ENCODE data around the gene C10orf67. TPM values are rescaled to one million over a fixed set of nuclear protein-coding genes. Genes with fewer than 3 reads are reported as not detected.
"Not testable (repeated sequence)": the region's sequence is repeated elsewhere in the genome, so short reads cannot be mapped to it uniquely, and the experiment has no call there.

The C10orf67 gene
- total RNA-seq, 1 experiment from 2014 or later: not detected

GRCh38 chr10:23331567-23332301, 12.9 kb downstream of the C10orf67 start:
- in situ Hi-C loops (cut with HindIII; ENCODE audit: low sequenced_read_pairs): no loop called here

DNA sequence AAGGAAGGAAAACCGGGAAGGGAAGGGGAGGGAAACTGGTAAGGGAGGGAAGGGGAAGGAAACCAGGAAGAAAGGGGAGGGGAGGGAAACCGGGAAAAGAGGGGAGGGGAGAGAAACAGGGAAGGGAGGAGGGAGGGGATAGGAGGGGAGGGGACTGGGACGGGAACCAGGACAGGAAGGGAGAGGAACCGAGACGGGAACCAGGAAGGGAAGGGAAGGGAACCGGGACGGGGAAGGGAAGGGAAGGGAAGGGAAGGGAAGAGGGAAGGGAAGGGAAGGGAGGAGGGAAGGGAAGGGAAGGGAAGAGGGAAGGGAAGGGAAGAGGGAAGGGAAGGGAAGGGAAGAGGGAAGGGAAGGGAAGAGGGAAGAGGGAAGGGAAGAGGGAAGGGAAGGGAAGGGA, 13.6 kb downstream of the C10orf67 start:
- no peak for DNase-seq (ENCODE audit: low spot score)
- in situ Hi-C loops (cut with HindIII; ENCODE audit: low sequenced_read_pairs): no loop called here

More at GRCh38 chr10:23331567-23332301, 12.9 kb downstream of the C10orf67 start:
- DNase-seq (ENCODE audit: low spot score): no peak

GRCh38 chr10:23326544-23327307, 17.9 kb downstream of the C10orf67 start:
- DNase-seq (ENCODE audit: low spot score): no peak
- in situ Hi-C loops (cut with HindIII; ENCODE audit: low sequenced_read_pairs): no loop called here

DNA sequence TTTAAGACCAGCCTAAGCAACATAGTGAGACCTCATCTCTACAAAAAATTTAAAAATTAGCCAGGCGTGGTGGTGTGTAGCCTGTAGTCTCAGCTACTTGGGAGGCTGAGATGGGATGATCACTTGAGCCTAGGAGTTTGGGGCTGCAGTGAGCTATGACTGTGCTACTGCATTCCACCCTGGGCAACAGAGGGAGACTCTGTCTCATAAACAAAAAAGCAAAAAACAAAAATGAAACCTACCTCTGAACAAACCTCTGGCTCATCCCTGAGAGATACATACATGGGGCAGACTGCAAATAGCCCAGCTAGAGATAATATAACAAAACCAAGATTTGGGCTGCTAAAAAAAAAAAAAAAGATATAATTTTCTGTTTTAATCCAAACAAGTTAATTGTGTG, 19.5 kb downstream of the C10orf67 start:
- in situ Hi-C loops (cut with HindIII; ENCODE audit: low sequenced_read_pairs): no loop called here
- no peak for DNase-seq (ENCODE audit: low spot score)

GRCh38 chr10:23324351-23324750, 20.2 kb downstream of the C10orf67 start:
- in situ Hi-C loops (cut with HindIII; ENCODE audit: low sequenced_read_pairs): no loop called here
- DNase-seq (ENCODE audit: low spot score): no peak

GRCh38 chr10:23322082-23322481, 22.5 kb downstream of the C10orf67 start:
- DNase-seq (ENCODE audit: low spot score): no peak
- in situ Hi-C loops (cut with HindIII; ENCODE audit: low sequenced_read_pairs): no loop called here

DNA sequence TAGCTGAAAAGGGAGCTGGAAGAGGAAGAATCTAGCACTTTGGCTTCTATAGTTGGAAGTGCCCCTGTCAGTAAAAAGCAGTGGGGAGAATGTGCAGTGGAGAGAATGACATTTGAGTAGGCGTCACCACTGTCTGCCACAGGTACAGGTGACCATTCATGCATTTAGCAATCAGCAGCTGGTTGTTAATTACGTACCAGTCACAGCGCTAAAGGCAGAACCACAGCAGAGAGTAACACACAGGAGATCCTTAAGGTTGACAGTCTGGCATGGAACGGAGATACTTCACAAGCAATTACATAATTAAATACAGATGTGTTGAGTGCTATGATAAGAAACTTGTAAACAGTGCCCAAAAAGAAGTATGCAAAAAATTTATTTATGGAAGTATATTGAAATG, 24.8 kb downstream of the C10orf67 start:
- in situ Hi-C loops (cut with HindIII; ENCODE audit: low sequenced_read_pairs): no loop called here
- DNase-seq (ENCODE audit: low spot score): no peak

- DNase-seq (ENCODE audit: low spot score): no peak
- in situ Hi-C loops (cut with HindIII; ENCODE audit: low sequenced_read_pairs): no loop called here
These were observed 26.2 kb downstream of the C10orf67 start for GRCh38 chr10:23318359-23318758.

- DNase-seq (ENCODE audit: low spot score): no peak
- in situ Hi-C loops (cut with HindIII; ENCODE audit: low sequenced_read_pairs): no loop called here
These were observed 27.2 kb downstream of the C10orf67 start for GRCh38 chr10:23317416-23317815.

- in situ Hi-C loops (cut with HindIII; ENCODE audit: low sequenced_read_pairs): no loop called here
These were observed 28.2 kb downstream of the C10orf67 start for GRCh38 chr10:23316406-23316805.

GRCh38 chr10:23315966-23316365, 28.6 kb downstream of the C10orf67 start:
- DNase-seq (ENCODE audit: low spot score): no peak
- in situ Hi-C loops (cut with HindIII; ENCODE audit: low sequenced_read_pairs): no loop called here

More at GRCh38 chr10:23316406-23316805, 28.2 kb downstream of the C10orf67 start:
- DNase-seq (ENCODE audit: low spot score): no peak

GRCh38 chr10:23314835-23315239, 29.8 kb downstream of the C10orf67 start:
- in situ Hi-C loops (cut with HindIII; ENCODE audit: low sequenced_read_pairs): no loop called here
- peak; percentile 71 for DNase-seq (ENCODE audit: low spot score)

DNA sequence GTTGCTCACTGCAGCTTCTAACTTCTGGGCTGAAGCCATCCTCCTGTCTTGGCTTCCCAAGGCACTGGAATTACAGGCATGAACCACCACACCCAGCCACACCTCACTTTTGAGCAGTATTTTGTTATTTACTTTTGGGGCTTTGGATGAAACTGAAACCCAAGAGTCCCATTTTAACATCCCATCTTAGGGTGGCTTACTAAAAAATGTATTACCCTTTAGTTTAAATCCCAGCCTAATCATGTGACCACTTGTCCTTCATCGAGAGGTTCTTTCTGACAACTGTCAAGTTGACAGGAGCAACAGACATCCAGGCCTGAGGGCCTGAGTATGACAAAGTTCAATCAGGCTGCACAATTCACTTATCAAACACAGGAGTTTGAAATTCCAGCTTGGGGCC, 33.6 kb downstream of the C10orf67 start:
- no peak for DNase-seq (ENCODE audit: low spot score)
- in situ Hi-C loops (cut with HindIII; ENCODE audit: low sequenced_read_pairs): no loop called here

- peak; percentile 64 for DNase-seq (ENCODE audit: low spot score)
- in situ Hi-C loops (cut with HindIII; ENCODE audit: low sequenced_read_pairs): no loop called here
These were observed 34.2 kb downstream of the C10orf67 start for GRCh38 chr10:23310404-23310803.

- in situ Hi-C loops (cut with HindIII; ENCODE audit: low sequenced_read_pairs); DNase-seq (ENCODE audit: low spot score): not testable (repeated sequence)
These were observed 44.6 kb downstream of the C10orf67 start for GRCh38 chr10:23299961-23300360.

DNA sequence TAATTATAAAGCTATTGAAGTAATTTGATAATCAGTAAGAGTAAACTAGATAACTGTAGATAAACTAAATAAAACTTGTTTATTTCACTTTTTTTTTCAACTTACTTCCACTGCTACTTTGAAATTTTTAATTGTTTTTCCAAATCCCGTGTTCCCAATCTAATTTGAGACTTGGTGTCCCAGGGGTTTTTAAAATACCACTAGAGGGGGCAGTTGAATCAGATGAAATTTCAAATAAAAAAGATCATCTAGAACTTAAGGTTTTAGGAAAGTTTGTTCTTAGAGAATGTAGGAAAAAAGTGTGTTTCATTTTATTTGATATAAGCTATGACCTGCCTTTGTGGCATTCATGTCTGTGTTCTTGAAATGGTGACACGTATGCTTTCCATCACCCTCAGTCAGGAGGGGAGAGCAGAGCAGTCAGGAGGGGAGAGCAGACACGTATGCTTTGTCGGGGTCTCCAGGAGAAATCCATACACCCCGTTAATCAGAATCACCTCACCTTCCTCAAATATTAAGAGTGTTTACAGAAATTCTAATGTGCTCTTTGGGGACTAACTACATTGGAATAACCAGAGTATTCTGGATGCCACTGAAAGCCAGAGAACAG, 49.9 kb downstream of the C10orf67 start:
- peak; percentile 5 for DNase-seq (ENCODE audit: low spot score)
- in situ Hi-C loops (cut with HindIII; ENCODE audit: low sequenced_read_pairs): no loop called here

GRCh38 chr10:23293973-23294590, 50.5 kb downstream of the C10orf67 start:
- in situ Hi-C loops (cut with HindIII; ENCODE audit: low sequenced_read_pairs): no loop called here
- DNase-seq (ENCODE audit: low spot score): no peak

DNA sequence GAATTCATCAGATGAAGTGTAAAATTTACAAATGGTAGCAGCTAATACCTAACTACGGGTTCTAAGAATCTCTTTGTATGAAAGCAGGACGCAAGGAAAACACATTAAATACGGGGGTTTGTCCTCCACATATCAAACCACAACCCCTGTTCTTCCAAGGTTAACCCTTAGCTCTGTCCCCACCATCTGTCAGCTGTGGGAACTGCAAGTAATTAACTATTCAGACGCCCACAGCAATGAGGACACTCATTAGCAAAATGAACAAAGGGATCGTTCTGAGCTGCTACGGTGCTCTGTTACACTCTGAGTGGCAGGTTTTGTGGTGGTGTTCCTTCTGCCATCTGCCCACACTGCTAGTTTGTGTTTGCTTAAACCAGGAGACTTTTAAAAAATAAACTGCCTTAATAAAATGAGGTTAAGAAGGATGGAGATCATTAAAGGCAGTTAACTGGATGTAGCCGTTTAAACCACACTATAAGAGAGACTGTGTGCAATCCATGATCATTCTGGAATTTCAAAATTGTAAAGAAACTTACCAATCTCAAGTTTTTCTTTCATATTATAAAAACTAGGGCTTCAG, 51.4 kb downstream of the C10orf67 start:
- in situ Hi-C loops (cut with HindIII; ENCODE audit: low sequenced_read_pairs): no loop called here
- peak; percentile 21 for DNase-seq (ENCODE audit: low spot score)

GRCh38 chr10:23291551-23292334, 52.9 kb downstream of the C10orf67 start:
- in situ Hi-C loops (cut with HindIII; ENCODE audit: low sequenced_read_pairs): no loop called here
- peak; percentile 2 for DNase-seq (ENCODE audit: low spot score)

All from G401 (cell line).